WTC11 (cell line): ENCODE results near the gene STAT3. TPM values are rescaled to one million over a fixed set of nuclear protein-coding genes. Genes with fewer than 3 reads are reported as not detected.

Experiments used
- ATAC-seq: fragments of 200-7000 bp; cut with Tn5 transposase; 2 replicates; pipeline ENCODE4 v1.10.0; 2021; ENCODE audit warnings: mild to moderate bottlenecking, moderate library complexity
- CTCF ChIA-PET: fragments of 300-600 bp; sonication (Branson Sonifier 250); formaldehyde crosslinking; loops from one replicate; lab custom pipeline; 2021; ENCODE audit warnings: antibody characterized with exemption; lab: Charles Lee
- POLR2A ChIA-PET: fragments of 350-600 bp; sonication (Branson Sonifier 250); formaldehyde crosslinking; loops from one replicate; lab custom pipeline; 2021; ENCODE audit warnings: antibody characterized with exemption; lab: Charles Lee
- DNase-seq: peaks from one replicate; pipeline ENCODE4 v3.0.0; 2021; ENCODE audit warnings: low spot score
- H3K27ac Mint-ChIP-seq: 2 replicates; pipeline ENCODE4 v1.8.0; 2021; ENCODE audit warnings: mixed read lengths
- H3K27me3 Mint-ChIP-seq: 2 replicates; pipeline ENCODE4 v1.8.0; 2021; ENCODE audit warnings: low read depth, mild to moderate bottlenecking, moderate library complexity, mixed read lengths
- H3K36me3 Mint-ChIP-seq: 2 replicates; pipeline ENCODE4 v1.8.0; 2021; ENCODE audit warnings: mixed read lengths
- H3K4me1 Mint-ChIP-seq: 2 replicates; pipeline ENCODE4 v1.8.0; 2022; ENCODE audit warnings: mixed read lengths
- H3K4me3 Mint-ChIP-seq: 2 replicates; pipeline ENCODE4 v1.8.0; 2021; ENCODE audit warnings: mild to moderate bottlenecking, moderate library complexity, mixed read lengths
- H3K9me3 Mint-ChIP-seq: 2 replicates; pipeline ENCODE4 v1.8.0; 2021; ENCODE audit warnings: mixed read lengths
- ATF3 ChIP-seq: sonication (generic); formaldehyde crosslinking; conservative IDR thresholded peaks from 2 replicates; pipeline ENCODE4 v1.8.1; 2022; ENCODE audit warnings: mild to moderate bottlenecking, missing genetic modification reagents
- CDX4 ChIP-seq: fragments of 250-450 bp; sonication (Bioruptor Pico); IDR thresholded peaks from 2 replicates; pipeline ENCODE4 v1.9.0; 2021; ENCODE audit warnings: moderate library complexity, mild to moderate bottlenecking, inconsistent platforms, borderline replicate concordance
- FOXK1 ChIP-seq: sonication (generic); formaldehyde crosslinking; IDR thresholded peaks from 2 replicates; pipeline ENCODE4 v1.8.0; 2022; ENCODE audit warnings: mild to moderate bottlenecking, moderate library complexity, missing genetic modification reagents
- FOXP1 ChIP-seq: sonication (generic); formaldehyde crosslinking; IDR thresholded peaks from 2 replicates; pipeline ENCODE4 v1.8.0; 2022; ENCODE audit warnings: missing genetic modification reagents, mild to moderate bottlenecking, moderate library complexity, borderline replicate concordance
- GABPB1 ChIP-seq: sonication (generic); formaldehyde crosslinking; IDR thresholded peaks from 2 replicates; pipeline ENCODE4 v1.8.1; 2023; ENCODE audit warnings: mild to moderate bottlenecking, missing genetic modification reagents
- GRHL2 ChIP-seq: fragments of 250-450 bp; sonication (Bioruptor Pico); IDR thresholded peaks from 2 replicates; pipeline ENCODE4 v1.8.0; 2022; ENCODE audit warnings: mild to moderate bottlenecking, moderate library complexity; ENCODE audit not compliant: insufficient replicate concordance, severe bottlenecking
- GTF2I ChIP-seq: fragments of 250-450 bp; sonication (Bioruptor Pico); conservative IDR thresholded peaks from 2 replicates; pipeline ENCODE4 v1.4.0; 2021; ENCODE audit warnings: mild to moderate bottlenecking
- HMGXB4 ChIP-seq: sonication (generic); formaldehyde crosslinking; IDR thresholded peaks from 2 replicates; pipeline ENCODE4 v1.8.1; 2023; ENCODE audit warnings: mild to moderate bottlenecking, moderate library complexity, missing genetic modification reagents
- JAZF1 ChIP-seq: fragments of 250-450 bp; sonication (Bioruptor Pico); IDR thresholded peaks from 2 replicates; pipeline ENCODE4 v1.9.0; 2021; ENCODE audit warnings: moderate library complexity, mild to moderate bottlenecking, inconsistent platforms
- JUN ChIP-seq: sonication (generic); formaldehyde crosslinking; IDR thresholded peaks from 2 replicates; pipeline ENCODE4 v1.8.0; 2023; ENCODE audit warnings: mild to moderate bottlenecking, missing genetic modification reagents
- MAX ChIP-seq: sonication (generic); formaldehyde crosslinking; IDR thresholded peaks from 2 replicates; pipeline ENCODE4 v1.8.0; 2022; ENCODE audit warnings: mild to moderate bottlenecking, missing genetic modification reagents
- MLX ChIP-seq: sonication (generic); formaldehyde crosslinking; IDR thresholded peaks from 2 replicates; pipeline ENCODE4 v1.8.1; 2023; ENCODE audit warnings: mild to moderate bottlenecking, missing genetic modification reagents, moderate library complexity
- MYBL2 ChIP-seq: sonication (generic); formaldehyde crosslinking; IDR thresholded peaks from 2 replicates; pipeline ENCODE4 v1.8.1; 2023; ENCODE audit warnings: mild to moderate bottlenecking, moderate library complexity, missing genetic modification reagents
- PRRX2 ChIP-seq: fragments of 250-450 bp; sonication (Bioruptor Pico); IDR thresholded peaks from 2 replicates; pipeline ENCODE4 v1.8.0; 2021; ENCODE audit warnings: mild to moderate bottlenecking
- SOX15 ChIP-seq: fragments of 250-450 bp; sonication (Bioruptor Pico); IDR thresholded peaks from 2 replicates; pipeline ENCODE4 v1.9.0; 2021; ENCODE audit warnings: mild to moderate bottlenecking
- SP1 ChIP-seq: sonication (generic); formaldehyde crosslinking; conservative IDR thresholded peaks from 2 replicates; pipeline ENCODE4 v1.8.1; 2022; ENCODE audit warnings: missing genetic modification reagents
- STAT6 ChIP-seq: sonication (generic); formaldehyde crosslinking; conservative IDR thresholded peaks from 2 replicates; pipeline ENCODE4 v1.8.1; 2023; ENCODE audit warnings: mild to moderate bottlenecking, low read depth, missing genetic modification reagents, moderate library complexity
- TCF7 ChIP-seq: sonication (generic); formaldehyde crosslinking; IDR thresholded peaks from 2 replicates; pipeline ENCODE4 v1.8.0; 2022; ENCODE audit warnings: mild to moderate bottlenecking, low read depth, missing genetic modification reagents, moderate library complexity
- TP53 ChIP-seq: sonication (generic); formaldehyde crosslinking; IDR thresholded peaks from 2 replicates; pipeline ENCODE4 v1.8.1; 2023; ENCODE audit warnings: mild to moderate bottlenecking, missing genetic modification reagents
- USF1 ChIP-seq: sonication (generic); formaldehyde crosslinking; IDR thresholded peaks from 2 replicates; pipeline ENCODE4 v1.8.0; 2022; ENCODE audit warnings: mild to moderate bottlenecking, missing genetic modification reagents
- ZBTB43 ChIP-seq: sonication (generic); formaldehyde crosslinking; IDR thresholded peaks from 2 replicates; pipeline ENCODE4 v1.8.1; 2023; ENCODE audit warnings: mild to moderate bottlenecking, missing genetic modification reagents
- ZMAT4 ChIP-seq: fragments of 250-450 bp; sonication (Bioruptor Pico); IDR thresholded peaks from 2 replicates; pipeline ENCODE4 v1.9.0; 2021; ENCODE audit warnings: mild to moderate bottlenecking
- ZNF423 ChIP-seq: fragments of 250-450 bp; sonication (Bioruptor Pico); IDR thresholded peaks from 2 replicates; pipeline ENCODE4 v2.1.2; 2022; ENCODE audit warnings: mild to moderate bottlenecking, moderate library complexity
- ZNF425 ChIP-seq: fragments of 250-450 bp; sonication (Bioruptor Pico); conservative IDR thresholded peaks from 2 replicates; pipeline ENCODE4 v1.9.0; 2021; ENCODE audit warnings: mild to moderate bottlenecking
- ZNF671 ChIP-seq: fragments of 250-450 bp; sonication (Bioruptor Pico); IDR thresholded peaks from 2 replicates; pipeline ENCODE4 v1.8.0; 2021; ENCODE audit warnings: mild to moderate bottlenecking
- total RNA-seq: library from RNA; stranded (reverse); gene quantifications from 3 replicates; pipeline ENCODE4 v1.2.3, GENCODE V29; 2021

The STAT3 gene
- total RNA-seq, 1 experiment from 2014 or later: 98.0 TPM

GRCh38 chr17:42276609-42277341, 111.5 kb downstream of the STAT3 start:
- ATAC-seq (peak; percentile 46), DNase-seq (peak; percentile 56)
- H3K9me3 Mint-ChIP-seq: no peaks in the 10 kb centered on the region
- H3K27ac Mint-ChIP-seq: no peak overlapping the region
- H3K27me3 Mint-ChIP-seq: peaks cover 6% of the 10 kb centered on the region
- POLR2A ChIA-PET: interaction anchor here (0.7 to 1.2 kb wide), 5 partner anchors 12 to 158 kb away, joined by 3 to 6 read pairs (median 3); partner anchors contain the start of genes STAT3 and STAT5A
- H3K36me3 Mint-ChIP-seq: no peaks in the 10 kb centered on the region
- H3K4me3 Mint-ChIP-seq: peak overlapping the region; percentile 74
- CTCF ChIA-PET: interaction anchor here (0.6 to 1.9 kb wide), 13 partner anchors 11 to 272 kb away, joined by 3 to 23 read pairs (median 3); partner anchors contain the start of genes CAVIN1, DNAJC7 and STAT5A
- peaks cover 49% of the 10 kb centered on the region for H3K4me1 Mint-ChIP-seq
- no peak for TF ChIP-seq MYBL2 (CRISPR knock-in tag)
- 0 out of 2 replicates have a peak, but pooled peaks have one; percentile 65 for TF ChIP-seq ZBTB43
- no peak for TF ChIP-seq STAT6 (CRISPR knock-in tag)
- TF ChIP-seq TP53 (CRISPR knock-in tag): no peak
- no peak for TF ChIP-seq GRHL2 (CRISPR knock-in tag)
- TF ChIP-seq CDX4 (CRISPR knock-in tag): no peak
- no peak for TF ChIP-seq ZNF671 (CRISPR knock-in tag)
- peak; percentile 46; the same call in 1 of the 2 replicates for TF ChIP-seq HMGXB4 (CRISPR knock-in tag)
- no peak for TF ChIP-seq MLX (CRISPR knock-in tag)
- TF ChIP-seq USF1 (CRISPR knock-in tag): no peak
- no peak for TF ChIP-seq TCF7 (CRISPR knock-in tag)
- no peak for TF ChIP-seq PRRX2
- no peak for TF ChIP-seq ZMAT4 (CRISPR knock-in tag)
- TF ChIP-seq GTF2I (CRISPR knock-in tag): no peak
- TF ChIP-seq GABPB1: peak; percentile 37; the same call in 1 of the 2 replicates
- TF ChIP-seq ZNF425: no peak
- TF ChIP-seq FOXK1: no peak
- TF ChIP-seq MAX (CRISPR knock-in tag): peak; percentile 62; the same call in 1 of the 2 replicates
- TF ChIP-seq SOX15: no peak
- no peak for TF ChIP-seq JUN
- peak; percentile 33; the same call in 1 of the 2 replicates for TF ChIP-seq ZNF423 (CRISPR knock-in tag)
- TF ChIP-seq SP1: 0 out of 2 replicates have a peak, but pooled peaks have one; percentile 4
- TF ChIP-seq ATF3 (CRISPR knock-in tag): no peak
- TF ChIP-seq JAZF1 (CRISPR knock-in tag): no peak
- peak; percentile 64 for TF ChIP-seq FOXP1
